Brain microvascular endothelial cell (primary cell): ENCODE results near the gene SERPINB8.
"Not testable (repeated sequence)": the region's sequence is repeated elsewhere in the genome, so short reads cannot be mapped to it uniquely, and the experiment has no call there.

ENCODE experiments used
- DNase-seq: peaks from one replicate; pipeline ENCODE4 v3.0.0-alpha.2; 2020
- H3K27ac ChIP-seq: fragments of 250-450 bp; sonication (Bioruptor Pico); 2 replicates; pipeline ENCODE4 v1.5.1; 2020; ENCODE audit warnings: mild to moderate bottlenecking, moderate library complexity
- H3K27me3 ChIP-seq: fragments of 250-450 bp; sonication (Bioruptor Pico); replicated peaks from 2 replicates; pipeline ENCODE4 v1.5.1; 2020; ENCODE audit warnings: mild to moderate bottlenecking
- H3K36me3 ChIP-seq: fragments of 250-450 bp; sonication (Bioruptor Pico); replicated peaks from 2 replicates; pipeline ENCODE4 v1.5.1; 2020; ENCODE audit warnings: mild to moderate bottlenecking
- H3K4me3 ChIP-seq: 2 replicates; pipeline ENCODE4 v1.5.1; 2011; ENCODE audit warnings: low read depth, mild to moderate bottlenecking, control low read depth, low read length, moderate library complexity
- in situ Hi-C: cut with HindIII; loops from 2 replicates; pipeline ENCODE4 v1.10.0; 2017; ENCODE audit warnings: low sequenced_read_pairs, low pct_ligation_motif_present
- TF ChIP-seq, protein P1 (sequence below): IDR thresholded peaks from 2 replicates; pipeline ENCODE4 v1.5.1; 2011; ENCODE audit warnings: low read depth, mild to moderate bottlenecking, moderate library complexity, low read length, control low read depth, inconsistent platforms; ENCODE audit errors: missing control alignments

The SERPINB8 gene

DNA sequence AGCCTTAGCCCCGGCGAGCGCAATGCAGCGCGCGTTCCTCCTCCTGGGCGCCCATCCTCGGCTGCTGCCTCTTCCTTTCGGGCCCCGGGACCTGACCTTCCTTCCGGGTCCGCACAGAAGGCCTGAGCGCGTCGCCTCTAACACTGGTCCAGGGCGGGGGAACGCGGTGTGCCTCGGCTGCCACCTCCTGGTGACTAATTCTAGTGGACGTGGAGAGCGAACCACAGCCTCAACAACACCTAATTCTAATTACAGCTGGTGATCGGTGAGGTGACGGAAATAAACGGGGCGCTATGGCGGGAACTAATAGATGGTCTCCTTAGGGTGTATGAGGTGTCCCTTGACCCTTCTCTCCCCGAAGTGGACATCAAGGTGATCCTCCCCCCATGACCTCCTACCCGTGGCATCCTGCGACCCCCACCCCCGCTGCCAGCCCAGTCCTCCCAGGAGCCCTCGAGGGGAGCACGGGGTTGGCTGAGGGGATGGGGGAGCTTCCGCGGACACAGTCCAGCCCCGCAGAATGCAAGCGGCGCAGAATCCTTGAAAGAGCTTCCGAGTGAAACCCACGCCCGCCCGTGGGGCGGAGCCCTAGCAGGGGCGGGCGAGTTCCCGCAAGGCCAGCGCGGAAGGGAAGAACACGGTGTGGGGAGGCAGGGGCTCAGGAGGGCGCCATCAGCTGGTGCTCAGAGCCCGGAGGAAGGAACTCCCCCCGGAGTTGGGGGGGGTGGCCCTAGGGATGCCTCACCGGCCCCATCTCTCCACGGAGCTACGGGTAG is 33.5 kb upstream of the SERPINB8 start:
- H3K27ac ChIP-seq = no peak overlapping the region
- H3K4me3 ChIP-seq = peak overlapping the region; percentile 66
- TF ChIP-seq, protein P1, sequence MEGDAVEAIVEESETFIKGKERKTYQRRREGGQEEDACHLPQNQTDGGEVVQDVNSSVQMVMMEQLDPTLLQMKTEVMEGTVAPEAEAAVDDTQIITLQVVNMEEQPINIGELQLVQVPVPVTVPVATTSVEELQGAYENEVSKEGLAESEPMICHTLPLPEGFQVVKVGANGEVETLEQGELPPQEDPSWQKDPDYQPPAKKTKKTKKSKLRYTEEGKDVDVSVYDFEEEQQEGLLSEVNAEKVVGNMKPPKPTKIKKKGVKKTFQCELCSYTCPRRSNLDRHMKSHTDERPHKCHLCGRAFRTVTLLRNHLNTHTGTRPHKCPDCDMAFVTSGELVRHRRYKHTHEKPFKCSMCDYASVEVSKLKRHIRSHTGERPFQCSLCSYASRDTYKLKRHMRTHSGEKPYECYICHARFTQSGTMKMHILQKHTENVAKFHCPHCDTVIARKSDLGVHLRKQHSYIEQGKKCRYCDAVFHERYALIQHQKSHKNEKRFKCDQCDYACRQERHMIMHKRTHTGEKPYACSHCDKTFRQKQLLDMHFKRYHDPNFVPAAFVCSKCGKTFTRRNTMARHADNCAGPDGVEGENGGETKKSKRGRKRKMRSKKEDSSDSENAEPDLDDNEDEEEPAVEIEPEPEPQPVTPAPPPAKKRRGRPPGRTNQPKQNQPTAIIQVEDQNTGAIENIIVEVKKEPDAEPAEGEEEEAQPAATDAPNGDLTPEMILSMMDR = peak; percentile 77
- peaks cover 3% of the 10 kb centered on the region for H3K27me3 ChIP-seq
- in situ Hi-C loops = no loop called here
- H3K36me3 ChIP-seq = no peaks in the 10 kb centered on the region
- DNase-seq = peak; percentile 59

DNA sequence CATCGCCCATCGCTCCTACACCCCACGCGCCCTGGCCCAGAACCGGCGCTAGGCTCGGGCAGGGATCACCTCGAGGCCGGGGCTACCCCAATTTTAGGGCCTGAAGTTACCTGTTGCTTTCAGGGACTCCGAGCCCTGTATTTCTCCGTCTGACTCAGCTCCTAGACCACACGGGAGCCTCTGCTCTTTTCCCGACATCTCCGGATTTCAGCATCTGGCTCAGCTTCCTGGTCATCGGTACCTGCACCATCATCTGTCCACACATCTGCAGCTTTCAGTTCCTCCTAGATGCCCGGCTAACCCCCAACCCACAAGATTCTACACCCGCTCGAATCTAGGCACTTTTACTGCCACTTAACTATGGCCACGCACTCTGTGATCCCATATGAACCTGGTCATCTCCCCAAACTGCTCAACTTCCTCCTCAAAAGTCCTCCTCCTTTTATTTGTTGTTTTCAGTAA is 32.9 kb upstream of the SERPINB8 start:
- H3K36me3 ChIP-seq = no peaks in the 10 kb centered on the region
- peak overlapping the region; percentile 66 for H3K4me3 ChIP-seq
- H3K27me3 ChIP-seq = peaks cover 3% of the 10 kb centered on the region
- TF ChIP-seq, protein P1 = no peak
- no peak for DNase-seq
- no peak overlapping the region for H3K27ac ChIP-seq
- in situ Hi-C loops = no loop called here

DNA sequence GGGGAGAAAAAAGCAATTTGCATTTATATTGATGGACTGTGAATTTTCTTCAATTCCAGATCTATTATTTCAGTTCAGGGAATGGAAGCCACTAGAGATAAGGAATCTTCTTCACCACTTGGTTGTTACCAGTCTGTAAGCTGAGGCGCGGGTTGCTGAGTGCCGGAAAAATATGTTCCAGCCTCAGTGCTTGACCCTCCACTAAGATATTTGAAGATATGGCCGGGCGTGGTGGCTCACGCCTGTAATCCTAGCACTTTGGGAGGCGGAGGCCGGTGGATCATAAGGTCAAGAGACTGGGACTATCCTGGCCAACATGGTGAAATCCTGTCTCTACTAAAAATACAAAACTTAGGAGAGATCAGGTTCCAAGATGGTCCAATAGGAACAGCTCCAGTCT is 29.9 kb upstream of the SERPINB8 start:
- no peak overlapping the region for H3K4me3 ChIP-seq
- H3K27me3 ChIP-seq = peaks cover 3% of the 10 kb centered on the region
- H3K36me3 ChIP-seq = no peaks in the 10 kb centered on the region
- TF ChIP-seq, protein P1 = no peak
- no peak for DNase-seq
- in situ Hi-C loops = no loop called here
- H3K27ac ChIP-seq = no peak overlapping the region

DNA sequence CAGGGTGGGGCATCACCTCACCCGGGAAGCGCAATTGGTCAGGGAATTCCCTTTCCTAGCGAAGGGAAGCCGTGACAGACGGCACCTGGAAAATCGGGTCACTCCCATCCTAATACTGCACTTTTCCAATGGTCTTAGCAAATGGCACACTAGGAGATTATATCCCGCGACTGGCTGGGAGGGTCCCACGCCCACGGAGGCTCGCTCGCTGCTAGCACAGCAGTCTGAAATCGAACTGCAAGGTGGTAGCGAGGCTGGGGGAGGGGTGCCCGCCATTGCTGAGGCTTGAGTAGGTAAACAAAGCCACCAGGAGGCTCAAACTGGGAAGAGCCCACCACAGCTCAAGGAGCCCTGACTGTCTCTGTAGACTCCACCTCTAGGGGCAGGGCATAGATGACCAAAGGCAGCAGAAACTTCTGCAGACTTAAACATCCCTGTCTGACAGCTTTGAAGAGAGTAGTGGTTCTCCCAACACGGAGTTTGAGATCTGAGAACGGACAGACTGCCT is 29.3 kb upstream of the SERPINB8 start:
- DNase-seq, H3K27ac ChIP-seq, H3K36me3 ChIP-seq, H3K27me3 ChIP-seq, H3K4me3 ChIP-seq, in situ Hi-C loops: not testable (repeated sequence)

DNA sequence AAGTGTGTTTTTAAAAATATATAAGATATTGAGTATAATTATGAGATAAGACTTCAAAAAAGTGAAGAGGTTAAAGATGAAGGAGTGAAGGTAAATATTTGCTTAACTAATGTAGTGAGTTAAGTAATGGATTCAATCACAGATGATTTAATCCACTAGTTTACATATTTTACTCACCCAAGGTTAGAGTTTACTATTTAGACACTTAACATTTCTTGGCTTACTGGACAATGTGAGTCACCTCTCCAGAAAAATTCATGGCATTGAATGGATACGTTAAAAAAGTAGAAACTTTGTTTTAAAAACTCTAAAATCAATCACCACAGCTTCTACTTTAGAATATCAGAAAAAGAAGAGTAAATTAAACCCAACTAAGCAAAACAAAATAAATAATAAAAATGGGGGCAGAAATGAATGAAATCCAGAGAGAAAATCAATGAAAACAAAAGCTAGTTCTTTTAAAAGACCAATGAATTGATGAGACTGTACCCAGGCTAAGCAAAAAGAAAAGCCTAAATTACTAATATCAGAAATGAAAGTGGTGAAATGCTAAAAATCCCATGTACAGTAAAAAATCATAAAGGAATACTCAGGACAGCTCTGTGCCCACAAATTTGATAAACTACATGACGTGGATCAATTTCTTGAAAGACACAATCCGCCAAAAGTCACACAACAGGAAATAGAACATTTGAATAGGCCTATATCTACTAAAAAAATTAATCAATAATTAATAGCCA is 22.7 kb upstream of the SERPINB8 start:
- in situ Hi-C loops = no loop called here
- Histone ChIP-seq H3K27me3 (no peaks in the 10 kb centered on the region), H3K36me3 (no peaks in the 10 kb centered on the region), H3K27ac (no peak overlapping the region), H3K4me3 (no peak overlapping the region)
- TF ChIP-seq, protein P1 = no peak
- no peak for DNase-seq

DNA sequence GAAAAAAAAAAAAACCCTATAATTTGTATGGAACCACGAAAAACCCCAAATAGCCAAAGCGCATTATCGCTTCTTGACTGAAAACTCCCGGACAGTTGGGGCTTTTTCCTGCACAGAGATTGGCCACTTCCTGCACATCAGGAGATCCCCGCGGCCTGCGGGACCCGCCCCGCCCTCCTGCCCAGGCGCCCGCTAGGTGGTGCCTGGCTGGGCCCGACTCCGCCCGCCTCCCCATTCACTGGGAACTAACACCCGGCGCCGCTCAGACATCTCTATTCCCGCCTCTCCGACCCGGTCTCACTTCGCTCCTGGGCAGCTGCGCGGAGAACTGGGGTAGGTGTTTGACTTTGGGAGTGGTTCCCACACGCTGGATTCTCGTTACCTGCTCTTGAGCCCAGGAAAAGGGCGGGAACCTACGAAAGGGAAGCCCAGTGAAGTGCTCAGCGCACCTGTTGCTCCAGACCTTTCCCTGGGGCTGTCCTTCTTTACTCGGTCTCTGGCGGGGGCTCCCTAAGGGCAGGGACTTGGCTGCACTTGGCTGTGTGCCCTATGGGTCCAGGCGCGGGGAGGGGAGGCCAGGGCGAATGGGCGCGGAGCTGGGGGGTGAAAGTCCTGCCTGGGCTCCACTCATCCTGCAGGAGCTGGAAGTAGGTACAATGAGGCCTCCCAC is 20.7 kb upstream of the SERPINB8 start, which contains the start of gene HMSD:
Gene HMSD, plus strand, starts transcription at position 234 of the 670 bp plus-strand sequence. CDS start 4,155 bp downstream, outside the sequence.
- Histone ChIP-seq H3K27me3 (no peaks in the 10 kb centered on the region), H3K4me3 (peak within 1 kb of the TSS; percentile 57), H3K27ac (no peak within 1 kb of the TSS), H3K36me3 (no peaks in the 10 kb centered on the region)
- TF ChIP-seq, protein P1 = peak; percentile 61
- DNase-seq = peak; percentile 20
- in situ Hi-C loops = no loop called here
